HepG2 (cell line): ENCODE results near the gene RPF1. TPM values are rescaled to one million over a fixed set of nuclear protein-coding genes. Genes with fewer than 3 reads are reported as not detected.
A peak's percentile ranks its signal among the peaks of the same experiment; 100 is the strongest.

Experiments
- ATM ChIP-seq: fragments of 450-650 bp; IDR thresholded peaks from 2 replicates; pipeline ENCODE4 v1.7.1; 2017; ENCODE audit warnings: mild to moderate bottlenecking, borderline replicate concordance
- CBX2 ChIP-seq, 2 experiments: fragments of 200-600 bp in 1 of 2; sonication (generic); formaldehyde crosslinking in 1 of 2; IDR thresholded peaks; 2 replicates each; pipeline versions ENCODE4 v1.7.0 to v1.8.1; 2018 to 2022; ENCODE audit warnings: low read depth in 2 of 2, low read length in 1 of 2, mild to moderate bottlenecking in 1 of 2, missing genetic modification reagents in 1 of 2
- ETV5 ChIP-seq: IDR thresholded peaks from 2 replicates; pipeline ENCODE4 v1.6.1; 2018; ENCODE audit warnings: missing biosample characterization, missing genetic modification reagents, inconsistent platforms, borderline replicate concordance
- GABPA ChIP-seq, 2 experiments: IDR thresholded peaks; 2 replicates each; pipeline ENCODE4 v1.6.1; 2011 to 2016; ENCODE audit warnings: low read depth in 2 of 2, low read length in 1 of 2, missing biosample characterization in 1 of 2, missing genetic modification characterization in 1 of 2
- HHEX ChIP-seq: IDR thresholded peaks from 2 replicates; pipeline ENCODE4 v1.6.1; 2016; ENCODE audit warnings: control low read depth
- HNRNPL ChIP-seq: fragments of 200-400 bp; formaldehyde crosslinking; IDR thresholded peaks from 2 replicates; pipeline ENCODE4 v1.6.1; 2017; ENCODE audit warnings: mild to moderate bottlenecking, low read depth, low read length
- HOXA9 ChIP-seq: sonication (generic); formaldehyde crosslinking; IDR thresholded peaks from 2 replicates; pipeline ENCODE4 v1.8.1; 2022; ENCODE audit warnings: missing genetic modification reagents, mild to moderate bottlenecking, moderate library complexity, borderline replicate concordance
- KAT2B ChIP-seq: fragments of 150-350 bp; IDR thresholded peaks from 2 replicates; pipeline ENCODE4 v1.6.1; 2014; ENCODE audit warnings: low read depth, low read length, borderline replicate concordance
- KDM2A ChIP-seq: sonication (generic); formaldehyde crosslinking; IDR thresholded peaks from 2 replicates; pipeline ENCODE4 v1.4.0; 2020; ENCODE audit warnings: low read depth, missing genetic modification reagents, borderline replicate concordance
- NCOA1 ChIP-seq: sonication (generic); formaldehyde crosslinking; IDR thresholded peaks from 2 replicates; pipeline ENCODE4 v1.9.0; 2021; ENCODE audit warnings: missing genetic modification reagents
- NFKB2 ChIP-seq: sonication (generic); formaldehyde crosslinking; IDR thresholded peaks from 2 replicates; pipeline ENCODE4 v1.4.0; 2020; ENCODE audit warnings: missing genetic modification reagents, borderline replicate concordance
- PLRG1 ChIP-seq: fragments of 450-650 bp; conservative IDR thresholded peaks from 2 replicates; pipeline ENCODE4 v1.6.1; 2016
- RFX3 ChIP-seq: IDR thresholded peaks from 2 replicates; pipeline ENCODE4 v1.6.1; 2016; ENCODE audit warnings: missing biosample characterization, missing genetic modification reagents
- SMARCC2 ChIP-seq: fragments of 450-650 bp; IDR thresholded peaks from 2 replicates; pipeline ENCODE4 v1.6.1; 2017; ENCODE audit warnings: antibody characterized with exemption, mild to moderate bottlenecking
- SMARCE1 ChIP-seq: fragments of 450-650 bp; IDR thresholded peaks from 2 replicates; pipeline ENCODE4 v1.6.1; 2017; ENCODE audit warnings: borderline replicate concordance
- SNRNP70 ChIP-seq: fragments of 200-400 bp; formaldehyde crosslinking; IDR thresholded peaks from 2 replicates; pipeline ENCODE4 v1.6.1; 2017; ENCODE audit warnings: mild to moderate bottlenecking, low read depth, low read length, moderate library complexity
- THAP7 ChIP-seq: sonication (generic); formaldehyde crosslinking; IDR thresholded peaks from 2 replicates; pipeline ENCODE4 v1.8.1; 2023; ENCODE audit warnings: mild to moderate bottlenecking, missing genetic modification reagents
- U2AF1 ChIP-seq: fragments of 200-400 bp; formaldehyde crosslinking; optimal IDR thresholded peaks from 2 replicates; pipeline ENCODE3; 2017; ENCODE audit warnings: mild to moderate bottlenecking, low read depth, low read length
- ZBTB49 ChIP-seq: sonication (generic); formaldehyde crosslinking; IDR thresholded peaks from 2 replicates; pipeline ENCODE4 v1.4.0; 2020; ENCODE audit warnings: missing genetic modification reagents, borderline replicate concordance
- ZBTB7B ChIP-seq: sonication (generic); formaldehyde crosslinking; IDR thresholded peaks from 2 replicates; pipeline ENCODE4 v1.4.0; 2020; ENCODE audit warnings: missing genetic modification reagents
- ZFP62 ChIP-seq: sonication (generic); formaldehyde crosslinking; IDR thresholded peaks from 2 replicates; pipeline ENCODE4 v1.4.0; 2020; ENCODE audit warnings: missing genetic modification reagents
- ZNF101 ChIP-seq: sonication (generic); formaldehyde crosslinking; IDR thresholded peaks from 2 replicates; pipeline ENCODE4 v1.4.0; 2020; ENCODE audit warnings: mild to moderate bottlenecking, low read depth, missing genetic modification reagents, borderline replicate concordance
- ZNF138 ChIP-seq: sonication (generic); formaldehyde crosslinking; IDR thresholded peaks from 2 replicates; pipeline ENCODE4 v1.5.0; 2020; ENCODE audit warnings: mild to moderate bottlenecking, low read depth, missing genetic modification reagents
- ZNF17 ChIP-seq: sonication (generic); formaldehyde crosslinking; IDR thresholded peaks from 2 replicates; pipeline ENCODE4 v1.5.0; 2020; ENCODE audit warnings: mild to moderate bottlenecking, missing genetic modification reagents
- ZNF598 ChIP-seq: sonication (generic); formaldehyde crosslinking; IDR thresholded peaks from 2 replicates; pipeline ENCODE4 v1.5.1; 2020; ENCODE audit warnings: mild to moderate bottlenecking, missing genetic modification reagents, borderline replicate concordance
- ZNF713 ChIP-seq: sonication (generic); formaldehyde crosslinking; IDR thresholded peaks from 2 replicates; pipeline ENCODE4 v1.4.0; 2020; ENCODE audit warnings: mild to moderate bottlenecking, missing genetic modification reagents
- ZNF740 ChIP-seq: sonication (generic); formaldehyde crosslinking; IDR thresholded peaks from 2 replicates; pipeline ENCODE4 v1.4.0; 2020; ENCODE audit warnings: missing genetic modification reagents
- ZNF850 ChIP-seq: sonication (generic); formaldehyde crosslinking; conservative IDR thresholded peaks from 2 replicates; pipeline ENCODE4 v1.9.0; 2021; ENCODE audit warnings: mild to moderate bottlenecking, missing genetic modification reagents
- ZNF891 ChIP-seq: sonication (generic); formaldehyde crosslinking; IDR thresholded peaks from 2 replicates; pipeline ENCODE4 v1.5.0; 2020; ENCODE audit warnings: mild to moderate bottlenecking, missing genetic modification reagents
- polyA plus RNA-seq, 8 experiments: library from polyadenylated mRNA; depleted of rRNA in 3 of 8; stranded (reverse) in 7 of 8; unstranded in 1 of 8; fragments of >200 nt; fragmentation: Illumina TruSeq in 4 of 8; extraction: Trizol in 4 of 8; gene quantifications; 2 replicates each; pipeline versions ENCODE4 v1.2.1 to v1.2.3, GENCODE V29; 2011 to 2016; ENCODE audit warnings: low read depth in 4 of 8, missing spikeins in 1 of 8, mixed read lengths in 1 of 8; ENCODE audit not compliant: insufficient read depth in 1 of 8
- total RNA-seq, 5 experiments: library from RNA; depleted of rRNA; stranded (reverse); fragments of >200 nt; fragmentation: Illumina TruSeq; extraction: Trizol; gene quantifications; 2 replicates each; pipeline ENCODE4 v1.2.3, GENCODE V29; 2016; ENCODE audit warnings: low read depth in 1 of 5

RPF1 gene
- total and polyA plus RNA-seq, 2 of the 13 experiments (the other 11 are each of a cell fraction or from before 2014, with no cell fraction given), result 23.0 to 39.0 TPM

GRCh38 chr1:84504580-84505492 lies 25.8 kb downstream of the RPF1 start (continued):
- TF ChIP-seq U2AF1 (no peak), ZBTB7B (CRISPR knock-in tag) (no peak), ZNF850 (no peak), SMARCE1 (no peak), NCOA1 (CRISPR knock-in tag) (no peak), HNRNPL (no peak), PLRG1 (no peak), KAT2B (peak; percentile 55; the same call in 1 of the 2 replicates), ZFP62 (no peak), HOXA9 (CRISPR knock-in tag) (no peak), ZNF891 (CRISPR knock-in tag) (no peak), GABPA (IDR thresholded peaks at IDR 0.05; ENCODE audit: low read depth, low read length) (no peak), GABPA (CRISPR knock-in tag; IDR thresholded peaks at IDR 0.05; ENCODE audit: low read depth) (peak; percentile 51; the same call in 1 of the 2 replicates), ZNF17 (CRISPR knock-in tag) (no peak), ATM (no peak), NFKB2 (CRISPR knock-in tag) (no peak), ZNF740 (CRISPR knock-in tag) (no peak), THAP7 (no peak), ZNF598 (CRISPR knock-in tag) (no peak), ETV5 (CRISPR knock-in tag) (peak; percentile 81; the same call in 1 of the 2 replicates), HHEX (CRISPR knock-in tag) (peak; percentile 62; the same call in 1 of the 2 replicates), ZNF138 (CRISPR knock-in tag) (no peak), RFX3 (CRISPR knock-in tag) (no peak), SMARCC2 (no peak), ZNF101 (CRISPR knock-in tag) (no peak), ZNF713 (CRISPR knock-in tag) (no peak), ZBTB49 (CRISPR knock-in tag) (no peak), CBX2 (IDR thresholded peaks at IDR 0.05; ENCODE audit: low read depth, low read length) (no peak), CBX2 (CRISPR knock-in tag; IDR thresholded peaks at IDR 0.05; ENCODE audit: low read depth) (no peak), KDM2A (CRISPR knock-in tag) (no peak), SNRNP70 (no peak)
